Omental fat pad (tissue), 4 donors: ENCODE results near the gene FMO5. TPM values are rescaled to one million over a fixed set of nuclear protein-coding genes. Genes with fewer than 3 reads are reported as not detected.

Experiments
- ATAC-seq: fragments of 150-250 bp; one replicate; pipeline ENCODE4 v1.9.1; 2016; ENCODE audit warnings: mild to moderate bottlenecking, moderate library complexity; ENCODE audit not compliant: low FRiP score
- DNase-seq: peaks from one replicate; pipeline ENCODE4 v3.0.0-alpha.2; 2019; ENCODE audit warnings: low spot score
- total RNA-seq, 4 donors: library from RNA; depleted of rRNA; stranded (reverse); fragments of >200 nt; gene quantifications; one replicate each; pipeline ENCODE4 v1.1.0, GENCODE V29; 2016
- TF ChIP-seq, protein P1 (sequence below), 3 donors: fragments of 450-650 bp; IDR thresholded peaks; one replicate each; pipeline ENCODE4 v1.5.1; 2016 to 2017; ENCODE audit warnings: antibody characterized with exemption in 3 of 3, mild to moderate bottlenecking in 3 of 3, moderate library complexity in 2 of 3

The FMO5 gene, protein sequence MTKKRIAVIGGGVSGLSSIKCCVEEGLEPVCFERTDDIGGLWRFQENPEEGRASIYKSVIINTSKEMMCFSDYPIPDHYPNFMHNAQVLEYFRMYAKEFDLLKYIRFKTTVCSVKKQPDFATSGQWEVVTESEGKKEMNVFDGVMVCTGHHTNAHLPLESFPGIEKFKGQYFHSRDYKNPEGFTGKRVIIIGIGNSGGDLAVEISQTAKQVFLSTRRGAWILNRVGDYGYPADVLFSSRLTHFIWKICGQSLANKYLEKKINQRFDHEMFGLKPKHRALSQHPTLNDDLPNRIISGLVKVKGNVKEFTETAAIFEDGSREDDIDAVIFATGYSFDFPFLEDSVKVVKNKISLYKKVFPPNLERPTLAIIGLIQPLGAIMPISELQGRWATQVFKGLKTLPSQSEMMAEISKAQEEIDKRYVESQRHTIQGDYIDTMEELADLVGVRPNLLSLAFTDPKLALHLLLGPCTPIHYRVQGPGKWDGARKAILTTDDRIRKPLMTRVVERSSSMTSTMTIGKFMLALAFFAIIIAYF
- total RNA-seq, result 1 to 10 TPM; 2.0 to 9.6 (median 2.8) TPM

DNA sequence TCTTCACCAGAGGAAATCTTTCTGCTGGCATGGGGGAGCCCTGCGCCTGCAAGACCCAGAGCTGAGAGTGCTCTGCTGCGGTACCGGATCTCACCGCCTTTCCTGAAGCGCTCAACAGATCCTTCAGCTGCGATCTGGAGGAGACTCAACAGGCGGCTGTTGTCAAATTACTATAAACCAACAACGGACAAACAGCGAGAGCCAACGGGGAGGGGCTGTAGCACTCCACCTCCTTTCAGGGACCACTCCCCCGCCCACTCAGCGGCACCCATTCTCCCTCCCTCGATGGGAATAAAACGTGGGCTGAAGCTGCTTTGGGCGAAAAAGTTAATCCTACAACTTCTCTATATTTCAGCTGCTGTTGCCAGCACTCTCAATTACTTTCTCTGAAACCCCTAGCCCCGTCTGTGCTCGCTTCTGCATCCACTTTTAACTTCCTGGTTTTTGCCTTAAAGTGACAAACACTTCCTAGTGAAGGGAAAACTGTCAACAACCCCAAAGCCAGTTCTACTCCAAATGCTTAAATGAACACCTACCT is at the start of gene FMO5:
Gene FMO5, minus strand, starts transcription at position 147 of the 538 bp plus-strand sequence. CDS start 310 bp downstream, outside the sequence.
- TF ChIP-seq, protein P1, sequence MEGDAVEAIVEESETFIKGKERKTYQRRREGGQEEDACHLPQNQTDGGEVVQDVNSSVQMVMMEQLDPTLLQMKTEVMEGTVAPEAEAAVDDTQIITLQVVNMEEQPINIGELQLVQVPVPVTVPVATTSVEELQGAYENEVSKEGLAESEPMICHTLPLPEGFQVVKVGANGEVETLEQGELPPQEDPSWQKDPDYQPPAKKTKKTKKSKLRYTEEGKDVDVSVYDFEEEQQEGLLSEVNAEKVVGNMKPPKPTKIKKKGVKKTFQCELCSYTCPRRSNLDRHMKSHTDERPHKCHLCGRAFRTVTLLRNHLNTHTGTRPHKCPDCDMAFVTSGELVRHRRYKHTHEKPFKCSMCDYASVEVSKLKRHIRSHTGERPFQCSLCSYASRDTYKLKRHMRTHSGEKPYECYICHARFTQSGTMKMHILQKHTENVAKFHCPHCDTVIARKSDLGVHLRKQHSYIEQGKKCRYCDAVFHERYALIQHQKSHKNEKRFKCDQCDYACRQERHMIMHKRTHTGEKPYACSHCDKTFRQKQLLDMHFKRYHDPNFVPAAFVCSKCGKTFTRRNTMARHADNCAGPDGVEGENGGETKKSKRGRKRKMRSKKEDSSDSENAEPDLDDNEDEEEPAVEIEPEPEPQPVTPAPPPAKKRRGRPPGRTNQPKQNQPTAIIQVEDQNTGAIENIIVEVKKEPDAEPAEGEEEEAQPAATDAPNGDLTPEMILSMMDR (IDR thresholded peaks at IDR 0.05), result peak in 1 of 3 donors; percentile 3
- DNase-seq (peak; percentile 52), ATAC-seq (peak; percentile 98)

DNA sequence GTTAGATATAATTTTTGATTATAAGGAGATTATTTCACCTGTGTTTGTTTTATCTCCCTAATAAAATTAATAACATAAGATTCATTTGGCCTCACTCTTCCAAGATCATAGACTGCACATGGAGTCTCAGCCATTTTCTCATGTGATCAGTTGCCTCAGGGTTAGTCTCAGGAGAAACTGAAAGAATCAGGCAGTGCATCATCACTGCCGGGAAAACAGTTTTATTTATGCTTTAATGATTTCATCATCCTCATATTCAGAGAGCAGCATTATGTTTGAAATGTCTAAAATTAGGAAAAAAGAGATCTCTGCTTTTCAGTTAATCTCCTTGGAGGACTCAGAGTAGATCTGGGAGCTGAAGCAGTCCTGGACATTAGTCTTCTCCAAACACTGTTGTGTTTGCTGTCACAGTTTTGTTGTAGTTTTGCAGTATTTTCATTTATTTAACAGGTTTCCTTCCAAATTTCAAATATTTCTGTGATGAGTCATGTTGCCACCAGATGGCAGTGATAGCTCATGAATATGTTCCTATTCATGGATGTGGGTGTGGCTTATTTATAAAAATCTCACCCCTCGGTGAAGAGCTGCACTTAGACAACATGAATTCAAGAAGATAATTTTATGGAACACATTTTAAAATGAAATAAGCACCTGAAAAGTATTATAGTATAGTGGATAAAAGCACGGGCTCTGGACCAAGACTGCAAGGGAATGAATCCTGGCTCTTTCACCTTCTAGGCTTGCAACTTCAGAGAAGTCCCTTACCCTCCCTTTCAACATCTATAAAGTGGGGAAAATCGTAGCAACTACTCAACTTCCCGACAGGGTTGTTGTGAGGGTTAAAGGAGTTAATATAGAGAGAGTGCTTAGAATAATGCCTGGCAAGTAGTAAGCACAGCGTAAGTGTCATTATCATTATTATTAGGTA is 48.5 kb upstream of the FMO5 start:
- DNase-seq (no peak), ATAC-seq (peak; percentile 92)
- TF ChIP-seq, protein P1 (IDR thresholded peaks at IDR 0.05), result no peak

DNA sequence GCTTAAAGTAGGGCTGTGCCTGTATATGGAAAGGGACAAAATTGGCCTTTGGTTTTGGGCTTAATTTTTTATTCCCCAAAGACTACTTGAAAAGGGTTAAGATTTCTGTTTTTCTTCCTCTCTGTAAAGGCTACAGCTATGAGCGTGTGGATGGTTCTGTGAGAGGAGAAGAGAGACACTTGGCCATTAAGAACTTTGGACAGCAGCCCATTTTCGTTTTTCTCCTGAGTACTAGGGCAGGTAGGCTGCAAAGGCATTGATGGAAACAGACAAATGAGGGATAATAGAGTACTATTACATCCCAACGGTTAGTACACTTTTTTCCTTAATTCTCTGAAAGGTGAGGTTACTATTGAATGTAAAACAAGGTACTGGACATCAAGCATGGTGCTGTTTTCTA is 46.9 kb upstream of the FMO5 start:
- ATAC-seq (no peak), DNase-seq (no peak)
- TF ChIP-seq, protein P1 (IDR thresholded peaks at IDR 0.05), result no peak

DNA sequence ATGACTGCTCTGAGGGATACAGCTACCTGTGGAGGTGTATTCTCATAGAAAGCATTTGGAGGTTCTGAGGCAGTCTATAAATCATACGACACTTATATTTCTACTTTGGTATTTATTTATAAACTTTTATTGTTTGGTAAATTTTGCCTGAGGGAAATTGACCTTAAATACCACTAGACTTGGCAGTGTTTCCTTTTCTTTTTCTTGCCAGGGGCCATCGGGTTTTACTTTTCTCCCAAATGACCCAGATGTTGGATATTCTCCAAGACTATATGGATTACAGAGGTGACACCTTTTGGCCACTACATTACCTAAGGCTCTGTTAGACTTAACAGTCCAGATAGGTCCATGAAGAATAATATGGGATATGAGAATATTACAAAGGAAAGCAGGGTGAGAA is 45.6 kb upstream of the FMO5 start:
- ATAC-seq (no peak), DNase-seq (no peak)
- TF ChIP-seq, protein P1 (IDR thresholded peaks at IDR 0.05), result no peak

DNA sequence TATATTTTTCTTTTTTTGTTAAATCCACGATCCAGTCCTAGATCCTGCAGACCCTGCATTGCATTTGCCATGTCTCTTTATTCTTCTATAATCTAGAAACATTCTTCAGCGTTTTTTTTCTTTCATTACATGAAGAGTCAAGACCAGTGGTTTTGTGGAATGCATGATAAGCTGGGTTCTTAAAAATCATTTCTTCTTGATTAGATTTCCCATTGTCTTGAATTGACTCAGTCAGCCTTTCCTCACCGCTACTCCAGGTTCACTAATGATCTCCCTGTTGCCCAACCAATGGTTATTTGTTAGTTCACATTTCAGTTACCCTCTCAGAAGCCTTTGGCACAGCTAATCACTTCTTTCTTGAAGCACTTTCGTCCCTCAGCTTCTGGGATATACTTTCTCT is 42.6 kb upstream of the FMO5 start:
- ATAC-seq (no peak), DNase-seq (no peak)
- TF ChIP-seq, protein P1 (IDR thresholded peaks at IDR 0.05), result no peak

DNA sequence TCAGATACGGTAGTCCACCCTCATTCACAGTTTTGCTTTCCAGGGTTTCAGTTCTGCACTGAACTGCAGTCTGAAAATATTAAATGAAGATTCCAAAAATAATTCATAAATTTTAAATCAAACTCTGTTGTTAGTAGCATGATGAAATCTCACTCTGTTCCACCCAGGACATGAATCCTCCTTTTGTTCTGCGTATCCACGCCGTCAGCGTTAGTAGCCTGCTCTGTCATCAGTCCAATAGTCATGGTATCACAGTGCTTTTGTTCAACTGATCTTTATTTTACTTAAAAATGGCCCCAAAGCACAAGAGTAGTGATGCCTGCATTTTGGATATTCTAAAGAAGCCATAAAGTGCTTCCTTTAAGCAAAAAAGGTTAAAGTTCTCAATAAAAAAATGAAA is 41.2 kb upstream of the FMO5 start:
- ATAC-seq (no peak), DNase-seq (no peak)
- TF ChIP-seq, protein P1 (IDR thresholded peaks at IDR 0.05), result no peak
